Nucleus accumbens (tissue), 56 donors: ENCODE results near the gene BTBD1.
"Not testable (repeated sequence)": the region's sequence is repeated elsewhere in the genome, so short reads cannot be mapped to it uniquely, and the experiment has no call there.

Source experiments
- DNase-seq, 56 donors: peaks; one replicate each; lab custom pipeline; 2025; lab: John Stamatoyannopoulos, UW

Gene BTBD1

DNA sequence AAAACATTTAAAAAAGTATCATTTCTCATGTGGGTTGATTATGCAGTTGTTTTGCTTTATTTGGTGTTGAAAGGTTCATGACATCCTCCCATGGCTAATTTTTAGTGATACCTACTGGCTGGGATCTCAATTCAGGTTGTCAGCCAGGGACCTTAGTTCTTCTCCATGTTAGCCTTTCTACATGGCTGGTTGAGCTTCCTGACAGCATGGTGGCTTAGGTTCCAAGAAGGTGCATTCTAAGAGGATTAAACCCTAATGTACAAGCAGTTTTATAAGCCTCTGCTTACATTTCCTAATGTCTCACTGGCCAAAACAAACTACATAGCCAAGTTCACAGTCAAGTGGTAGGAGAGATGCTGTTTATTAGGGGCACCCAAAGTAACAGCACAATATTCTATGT lies 31.0 kb upstream of the BTBD1 start:
- no peak for DNase-seq

GRCh38 chr15:83094583-83094982 lies 27.5 kb upstream of the BTBD1 start:
- no peak for DNase-seq

DNA sequence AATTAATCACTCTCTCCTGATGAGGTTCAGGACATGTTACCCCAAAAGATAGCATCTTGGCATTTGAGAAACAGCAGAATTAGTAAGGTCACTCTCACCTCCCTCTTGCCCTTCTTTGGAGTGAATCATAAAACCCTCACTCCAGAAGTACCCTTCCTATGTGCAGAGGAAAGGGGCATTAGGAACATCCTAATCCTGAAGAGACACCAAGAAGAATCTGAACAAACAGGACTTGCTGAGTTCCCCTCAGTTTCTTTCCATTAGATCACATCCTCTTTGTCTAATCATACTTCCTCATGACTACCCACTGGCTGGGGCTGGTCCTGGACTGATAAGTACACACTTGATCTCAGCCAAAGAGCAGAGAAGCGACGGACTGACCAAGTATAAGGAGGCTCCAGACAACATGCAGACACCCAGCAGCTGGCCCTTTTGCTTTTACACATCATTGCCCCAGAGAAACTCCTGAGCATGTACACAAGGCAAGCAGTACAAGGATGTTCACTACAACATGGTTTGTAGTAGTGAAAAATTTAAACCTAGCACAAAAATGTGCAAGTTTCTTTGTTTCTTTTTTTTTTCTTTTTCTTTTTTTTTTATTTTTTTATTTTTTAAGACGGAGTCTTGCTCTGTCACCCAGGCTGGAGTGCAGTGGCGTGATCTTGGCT lies 25.4 kb upstream of the BTBD1 start:
- DNase-seq = peak in 11 of 56 donors; percentile 3 to 46 (median 13)

DNA sequence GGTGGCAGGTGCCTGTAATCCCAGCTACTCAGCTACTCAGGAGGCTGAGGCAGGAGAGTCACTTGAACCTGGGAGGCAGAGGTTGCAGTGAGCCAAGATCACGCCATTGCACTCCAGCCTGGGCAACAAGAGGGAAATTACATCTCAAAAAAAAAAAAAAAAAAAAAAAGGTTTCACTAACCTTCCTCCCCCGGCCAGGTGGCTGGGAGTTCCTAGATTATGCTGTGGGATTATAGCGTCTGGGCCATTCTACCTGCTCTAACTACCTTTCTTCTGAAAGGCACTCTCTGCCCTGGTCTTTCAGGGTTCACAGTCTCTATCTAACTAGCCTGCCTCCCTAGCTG lies 24.9 kb upstream of the BTBD1 start:
- DNase-seq = not testable (repeated sequence)

- no peak for DNase-seq
Observed at GRCh38 chr15:83090465-83090864, 23.4 kb upstream of the BTBD1 start.

- no peak for DNase-seq
Observed at GRCh38 chr15:83088876-83089275, 21.8 kb upstream of the BTBD1 start.

- no peak for DNase-seq
Observed at GRCh38 chr15:83087576-83087975, 20.5 kb upstream of the BTBD1 start.

DNA sequence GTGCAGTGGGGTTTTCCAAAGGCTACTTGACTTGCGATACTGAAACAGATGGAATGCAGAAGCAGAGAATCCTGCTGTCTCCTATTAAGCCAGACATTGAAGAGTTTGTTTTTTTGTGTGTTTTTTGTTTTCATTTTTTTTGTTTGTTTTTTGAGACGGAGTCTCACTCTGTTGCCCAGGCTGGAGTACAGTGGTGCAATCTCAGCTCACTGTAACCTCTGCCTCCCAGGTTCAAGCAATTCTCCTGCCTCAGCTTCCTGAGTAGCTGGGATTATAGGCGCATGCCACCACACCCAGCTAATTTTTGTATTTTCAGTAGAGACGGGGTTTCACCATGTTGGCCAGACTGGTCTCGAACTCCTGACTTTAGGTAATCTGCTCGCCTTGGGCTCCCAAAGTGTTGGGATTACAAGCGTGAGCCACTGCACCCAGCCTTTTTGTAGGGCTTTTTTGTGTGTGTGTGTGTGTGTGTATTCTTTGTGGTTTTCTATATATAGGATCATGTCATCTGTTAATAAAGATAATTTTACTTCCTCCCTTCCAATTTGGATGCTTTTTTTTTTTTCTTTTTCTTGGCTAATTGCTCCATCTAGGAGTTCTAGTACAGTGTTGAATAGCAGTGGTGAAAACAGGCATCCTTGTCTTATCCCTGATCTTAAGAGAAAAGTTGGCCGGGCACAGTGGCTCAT lies 19.0 kb upstream of the BTBD1 start:
- not testable (repeated sequence) for DNase-seq

DNA sequence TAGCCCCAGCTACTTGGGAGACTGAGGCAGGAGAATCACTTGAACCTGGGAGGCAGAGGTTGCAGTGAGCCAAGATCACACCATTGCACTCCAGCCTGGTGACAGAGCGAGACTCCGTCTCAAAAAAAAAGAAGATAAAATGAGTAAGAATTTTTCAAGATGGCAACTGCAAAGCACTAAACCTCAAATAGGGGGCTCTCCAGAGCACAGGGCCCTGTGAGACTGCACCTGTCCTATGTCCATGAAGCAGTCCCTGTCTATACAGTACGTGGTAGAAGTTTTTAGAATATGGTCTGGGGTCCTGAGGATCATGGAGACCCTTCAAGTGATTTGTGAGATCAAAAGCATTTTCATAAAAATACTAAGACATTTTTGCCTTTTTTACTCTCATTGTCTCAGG lies 18.4 kb upstream of the BTBD1 start:
- not testable (repeated sequence) for DNase-seq

- DNase-seq = no peak
Observed at GRCh38 chr15:83082730-83083386, 15.8 kb upstream of the BTBD1 start.

GRCh38 chr15:83081256-83082014 lies 14.4 kb upstream of the BTBD1 start:
- DNase-seq = no peak

DNA sequence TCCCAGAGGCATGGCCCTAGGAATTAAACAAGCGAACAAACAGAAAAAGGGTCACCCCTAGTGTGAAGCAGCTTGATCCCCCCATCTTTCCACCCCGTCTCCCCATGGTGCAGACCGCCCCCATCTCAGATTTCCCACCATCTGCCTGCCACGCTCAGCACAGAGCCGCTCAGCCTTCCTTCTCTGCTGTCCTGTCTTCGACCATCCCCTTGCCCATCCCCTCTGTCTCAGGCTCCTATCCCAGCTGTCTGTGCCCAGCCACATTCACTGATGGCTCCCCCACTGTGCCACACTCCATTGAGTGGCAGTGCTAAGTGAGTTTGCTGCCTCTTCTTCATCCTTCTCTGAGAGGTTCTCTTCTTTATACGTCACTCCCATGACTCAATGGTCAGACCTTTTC lies 11.7 kb upstream of the BTBD1 start:
- DNase-seq = no peak

GRCh38 chr15:83077491-83078230 lies 10.6 kb upstream of the BTBD1 start:
- no peak for DNase-seq

- DNase-seq = peak in 3 of 56 donors; percentile 2 to 8 (median 3)
Observed at GRCh38 chr15:83069211-83069642, 2.2 kb upstream of the BTBD1 start.

DNA sequence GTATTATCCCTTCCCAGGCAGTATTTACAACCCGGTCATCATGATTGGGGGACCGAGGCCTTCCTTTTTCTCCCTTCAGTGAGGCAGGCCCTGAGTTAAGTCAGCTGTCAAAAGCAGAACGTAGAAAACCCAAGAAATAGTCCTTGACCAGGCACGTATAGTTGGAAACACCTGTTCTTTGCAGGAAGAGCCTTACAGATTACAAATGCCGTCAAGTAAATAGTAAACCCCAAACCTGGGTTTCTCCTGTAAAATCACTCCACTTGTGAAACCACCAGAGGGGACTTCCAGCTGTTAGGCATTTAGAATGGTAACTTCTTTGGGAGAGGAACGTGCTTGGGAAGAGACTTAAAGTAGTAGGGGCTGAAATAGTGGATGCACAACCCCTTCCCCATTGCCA lies 1.0 kb upstream of the BTBD1 start:
- DNase-seq = no peak

DNA sequence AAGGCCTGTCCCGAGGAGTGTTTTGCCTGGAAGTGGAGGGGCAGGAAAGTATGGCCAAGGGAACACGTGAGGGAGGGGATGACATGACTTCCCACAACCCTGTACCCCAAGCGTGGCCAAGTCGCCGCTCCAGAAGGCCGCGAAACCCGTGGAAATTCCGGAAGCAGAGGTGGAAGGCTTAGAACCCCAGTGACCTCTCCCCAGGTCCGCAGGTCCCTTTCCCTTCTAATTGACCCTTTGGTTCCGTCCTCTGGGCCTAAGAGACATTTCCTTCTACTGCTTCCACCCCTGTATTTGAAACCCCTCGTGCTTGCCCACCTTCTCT lies 548 bp upstream of the BTBD1 start:
- peak in 5 of 56 donors; percentile 45 to 61 (median 50) for DNase-seq

- peak in 7 of 56 donors; percentile 22 to 47 (median 40) for DNase-seq
Observed at GRCh38 chr15:83066034-83066733, 868 bp downstream of the BTBD1 start.

DNA sequence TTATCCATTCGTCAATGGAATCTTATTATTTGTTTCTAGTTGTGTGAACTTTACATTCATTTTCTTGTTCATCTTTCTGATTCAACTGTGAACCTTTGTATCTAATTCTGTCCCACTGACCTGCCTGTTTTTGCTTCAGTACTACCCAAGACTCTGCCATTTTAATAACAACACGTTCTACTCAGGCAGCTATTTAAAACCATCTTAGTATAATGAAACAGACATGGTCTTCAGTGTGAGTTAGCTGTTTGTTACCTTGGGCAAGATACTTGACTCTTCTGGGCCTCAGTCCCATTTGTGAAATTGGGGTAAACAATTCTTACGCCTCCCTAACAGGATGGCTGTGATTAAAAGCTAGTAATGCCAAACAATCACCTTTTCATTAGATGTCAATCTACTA lies 1.6 kb downstream of the BTBD1 start:
- no peak for DNase-seq

- no peak for DNase-seq
Observed at GRCh38 chr15:83064859-83065258, 2.2 kb downstream of the BTBD1 start.

DNA sequence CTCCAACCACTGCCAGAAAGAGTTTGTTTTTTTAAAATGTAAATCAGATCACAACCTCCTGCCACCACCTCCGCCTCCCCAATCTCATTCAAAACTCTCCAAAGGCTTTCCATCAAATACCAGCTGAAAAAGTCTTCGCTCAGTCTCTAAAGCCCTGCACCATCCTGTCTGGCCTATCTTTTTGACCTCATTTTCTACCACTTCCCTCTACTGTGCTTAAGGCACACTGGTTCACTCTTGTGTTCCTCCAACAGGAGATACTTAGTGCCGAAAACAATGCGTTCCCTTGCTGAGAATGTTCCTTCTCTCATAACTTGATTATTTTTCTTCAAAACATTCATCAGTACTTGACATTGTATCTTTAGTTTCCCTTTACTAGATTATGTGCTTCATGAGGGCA lies 3.5 kb downstream of the BTBD1 start:
- DNase-seq = no peak
